Endothelial cell of umbilical vein (primary cell): ENCODE measurements around the gene UPK3A. TPM values are rescaled to one million over a fixed set of nuclear protein-coding genes. Genes with fewer than 3 reads are reported as not detected.

Source experiments
- BruUV-seq: library from RNA; stranded (reverse); fragments of 400-500 nt; replicated peaks from 2 replicates; lab custom pipeline; 2021; lab: Mats Ljungman, UMichigan
- CTCF ChIA-PET: fragments of 300-600, 350-600 bp; sonication (Branson Sonifier 250); formaldehyde crosslinking; loops from one replicate; lab custom pipeline; 2021; ENCODE audit warnings: antibody characterized with exemption, inconsistent platforms; lab: Charles Lee
- POLR2A ChIA-PET: fragments of 300-600, 350-600 bp; sonication (Branson Sonifier 250); formaldehyde crosslinking; loops from one replicate; lab custom pipeline; 2021; ENCODE audit warnings: antibody characterized with exemption, inconsistent platforms; lab: Charles Lee
- DNase-seq: peaks from one replicate; pipeline ENCODE4 v3.0.0-alpha.2; 2011; ENCODE audit warnings: low read depth, low spot score
- FAIRE-seq: peaks from 2 replicates; lab custom pipeline; 2011; peaks lifted over from hg19 to GRCh38; lab: Jason Lieb, UNC
- H2AFZ ChIP-seq: 2 replicates; pipeline ENCODE4 v1.6.0; 2012; ENCODE audit warnings: low read depth, low read length, control low read depth, inconsistent platforms
- H3K27ac ChIP-seq: 2 replicates; pipeline ENCODE4 v1.5.1; 2011; ENCODE audit warnings: low read depth, mild to moderate bottlenecking, control low read depth, low read length, moderate library complexity; ENCODE audit not compliant: insufficient read depth
- H3K27me3 ChIP-seq, 2 experiments: 2 replicates each; pipeline versions ENCODE4 v1.6.0 to v1.6.1; 2011; ENCODE audit warnings: low read length in 2 of 2, mixed read lengths in 1 of 2; ENCODE audit not compliant: control insufficient read depth in 2 of 2, insufficient read depth in 2 of 2
- H3K36me3 ChIP-seq, 2 experiments: 2 replicates in 1 of 2; 3 replicates in 1 of 2; pipeline ENCODE4 v1.5.1; 2011; ENCODE audit warnings: low read length in 2 of 2, mild to moderate bottlenecking in 1 of 2, moderate library complexity in 1 of 2; ENCODE audit not compliant: control insufficient read depth in 2 of 2, insufficient read depth in 2 of 2; ENCODE audit errors: extremely low read depth in 1 of 2
- H3K4me1 ChIP-seq: 3 replicates; pipeline ENCODE4 v1.5.1; 2011; ENCODE audit warnings: mild to moderate bottlenecking, low read length; ENCODE audit not compliant: control insufficient read depth, insufficient read depth; ENCODE audit errors: extremely low read depth
- H3K4me2 ChIP-seq: 2 replicates; pipeline ENCODE4 v1.6.1; 2011; ENCODE audit warnings: low read length, control low read depth, mixed read lengths; ENCODE audit not compliant: insufficient read depth
- H3K4me3 ChIP-seq, 3 experiments: fragments of 200-600 bp in 1 of 3; sonication (generic), shearing (Covaris generic) in 1 of 3; replicated peaks in 1 of 3; 2 replicates each; pipeline ENCODE4 v1.5.1; 2011 to 2016; ENCODE audit warnings: control low read depth in 3 of 3, low read length in 3 of 3, mild to moderate bottlenecking in 2 of 3, inconsistent platforms in 1 of 3, low read depth in 1 of 3, moderate library complexity in 1 of 3; ENCODE audit not compliant: insufficient read depth in 1 of 3
- H3K79me2 ChIP-seq: 2 replicates; pipeline ENCODE4 v1.6.0; 2012; ENCODE audit warnings: low read length, inconsistent platforms; ENCODE audit not compliant: control insufficient read depth, insufficient read depth
- H3K9ac ChIP-seq: replicated peaks from 2 replicates; pipeline ENCODE3; 2011; ENCODE audit warnings: low read length, control low read depth; ENCODE audit not compliant: insufficient read depth; ENCODE audit errors: extremely low read depth
- H3K9me1 ChIP-seq: replicated peaks from 3 replicates; pipeline ENCODE4 v1.6.0; 2011; ENCODE audit warnings: mild to moderate bottlenecking, low read length; ENCODE audit not compliant: control insufficient read depth, insufficient read depth; ENCODE audit errors: extremely low read depth
- H3K9me3 ChIP-seq: replicated peaks from 2 replicates; pipeline ENCODE4 v1.5.1; 2012; ENCODE audit warnings: low read length, inconsistent platforms; ENCODE audit not compliant: control insufficient read depth, insufficient read depth
- H4K20me1 ChIP-seq: replicated peaks from 2 replicates; pipeline ENCODE3; 2011; ENCODE audit warnings: mild to moderate bottlenecking, low read length; ENCODE audit not compliant: control insufficient read depth, insufficient read depth; ENCODE audit errors: extremely low read depth
- EZH2 ChIP-seq: IDR thresholded peaks from 2 replicates; pipeline ENCODE4 v1.6.1; 2012; ENCODE audit warnings: borderline replicate concordance, low read depth, mild to moderate bottlenecking, moderate library complexity, low read length, inconsistent platforms; ENCODE audit not compliant: severe bottlenecking
- FOS ChIP-seq: IDR thresholded peaks from 2 replicates; pipeline ENCODE4 v1.6.1; 2011; ENCODE audit warnings: mild to moderate bottlenecking, low read length, moderate library complexity, borderline replicate concordance; ENCODE audit not compliant: insufficient read depth
- GATA2 ChIP-seq: IDR thresholded peaks from 2 replicates; pipeline ENCODE4 v1.7.0; 2011; ENCODE audit warnings: low read depth, mild to moderate bottlenecking, moderate library complexity, mixed read lengths, low read length; ENCODE audit not compliant: insufficient read length, insufficient read depth
- JUN ChIP-seq: IDR thresholded peaks from 2 replicates; pipeline ENCODE4 v1.6.1; 2011; ENCODE audit warnings: borderline replicate concordance, low read depth; ENCODE audit not compliant: insufficient read length, insufficient read depth
- POLR2A ChIP-seq: IDR thresholded peaks from 2 replicates; pipeline ENCODE4 v1.6.1; 2012; ENCODE audit warnings: low read depth, mild to moderate bottlenecking, control low read depth, low read length
- POLR2AphosphoS5 ChIP-seq: IDR thresholded peaks from 2 replicates; pipeline ENCODE4 v1.6.1; 2012; ENCODE audit warnings: low read depth, mild to moderate bottlenecking, control low read depth, low read length, moderate library complexity; ENCODE audit not compliant: insufficient read depth
- dilution Hi-C: fragments of 300-500 bp; cut with MboI; formaldehyde crosslinking; loops from one replicate; pipeline ENCODE4 v1.15.0; 2019; ENCODE audit warnings: low sequenced_read_pairs; ENCODE audit not compliant: extremely low pct_ligation_motif_present
- intact Hi-C: fragments of 100-400 bp; cut with micrococcal nuclease; formaldehyde crosslinking; loops from one replicate; pipeline ENCODE4 v1.10.0; 2022
- polyA plus RNA-seq, 4 experiments: library from polyadenylated mRNA; depleted of rRNA in 3 of 4; stranded (reverse) in 3 of 4; unstranded in 1 of 4; fragments of >200 nt; gene quantifications; 2 replicates each; pipeline versions ENCODE4 v1.2.1 to v1.2.3, GENCODE V29; 2011 to 2012; ENCODE audit warnings: missing spikeins in 1 of 4
- total RNA-seq: library from RNA; stranded (reverse); gene quantifications from 2 replicates; pipeline ENCODE4 v1.2.3, GENCODE V29; 2021
- TF ChIP-seq, protein P1 (sequence below): IDR thresholded peaks from 2 replicates; pipeline ENCODE4 v1.6.1; 2011; ENCODE audit not compliant: insufficient read depth, insufficient read length
- TF ChIP-seq, protein P2 (sequence below), 2 donors: IDR thresholded peaks; 1 replicate in 1 of 2; 2 replicates in 1 of 2; pipeline ENCODE4 v1.5.1; 2011; ENCODE audit warnings: low read length in 2 of 2, mild to moderate bottlenecking in 2 of 2, moderate library complexity in 2 of 2, control low read depth in 1 of 2, inconsistent platforms in 1 of 2, low read depth in 1 of 2; ENCODE audit not compliant: insufficient read depth in 1 of 2; ENCODE audit errors: extremely low read depth in 1 of 2

UPK3A gene
- total and polyA plus RNA-seq, 2 donors (not counting 3 experiments of a cell fraction or from before 2014, with no cell fraction given) = not detected

DNA sequence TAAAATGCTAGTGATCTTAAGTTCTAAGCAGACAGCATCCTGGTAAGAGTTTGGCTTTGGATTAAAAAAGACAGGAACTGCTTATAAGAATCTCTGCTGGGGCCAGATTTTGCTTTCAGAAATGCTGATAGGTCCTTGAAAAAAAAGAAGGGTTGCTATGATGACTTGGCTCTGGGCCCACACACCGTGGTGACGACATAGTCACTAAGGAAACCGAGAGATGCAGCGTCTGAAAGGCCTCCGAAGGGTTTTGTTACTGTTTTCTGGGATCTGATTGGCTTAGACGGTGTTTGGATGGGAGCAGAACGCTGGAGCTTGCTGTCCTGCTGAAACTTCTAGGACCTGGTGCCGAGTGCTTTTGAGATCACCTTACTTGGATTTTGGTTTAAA is 33.4 kb downstream of the UPK3A start:
- Histone ChIP-seq H3K27me3 (no peaks in the 10 kb centered on the region), H3K9ac (peak overlapping the region; percentile 96), H4K20me1 (no peaks in the 10 kb centered on the region), H3K27ac (peak overlapping the region; percentile 99), H3K4me3 (peak overlapping the region in 1 of 3 experiments; percentile 44), H3K9me3 (no peaks in the 10 kb centered on the region), H2AFZ (peak overlapping the region; percentile 40), H3K4me2 (peak overlapping the region; percentile 80), H3K79me2 (peaks cover 56% of the 10 kb centered on the region), H3K36me3 (peaks cover 4 to 8% of the 10 kb centered on the region in 2 experiments), H3K9me1 (no peaks in the 10 kb centered on the region), H3K4me1 (peaks cover 33% of the 10 kb centered on the region)
- TF ChIP-seq, protein P1, sequence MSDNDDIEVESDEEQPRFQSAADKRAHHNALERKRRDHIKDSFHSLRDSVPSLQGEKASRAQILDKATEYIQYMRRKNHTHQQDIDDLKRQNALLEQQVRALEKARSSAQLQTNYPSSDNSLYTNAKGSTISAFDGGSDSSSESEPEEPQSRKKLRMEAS = no peak
- TF ChIP-seq GATA2 = no peak
- TF ChIP-seq POLR2AphosphoS5 = no peak
- TF ChIP-seq FOS = no peak
- no peak for TF ChIP-seq POLR2A
- no peak for TF ChIP-seq JUN
- TF ChIP-seq, protein P2, sequence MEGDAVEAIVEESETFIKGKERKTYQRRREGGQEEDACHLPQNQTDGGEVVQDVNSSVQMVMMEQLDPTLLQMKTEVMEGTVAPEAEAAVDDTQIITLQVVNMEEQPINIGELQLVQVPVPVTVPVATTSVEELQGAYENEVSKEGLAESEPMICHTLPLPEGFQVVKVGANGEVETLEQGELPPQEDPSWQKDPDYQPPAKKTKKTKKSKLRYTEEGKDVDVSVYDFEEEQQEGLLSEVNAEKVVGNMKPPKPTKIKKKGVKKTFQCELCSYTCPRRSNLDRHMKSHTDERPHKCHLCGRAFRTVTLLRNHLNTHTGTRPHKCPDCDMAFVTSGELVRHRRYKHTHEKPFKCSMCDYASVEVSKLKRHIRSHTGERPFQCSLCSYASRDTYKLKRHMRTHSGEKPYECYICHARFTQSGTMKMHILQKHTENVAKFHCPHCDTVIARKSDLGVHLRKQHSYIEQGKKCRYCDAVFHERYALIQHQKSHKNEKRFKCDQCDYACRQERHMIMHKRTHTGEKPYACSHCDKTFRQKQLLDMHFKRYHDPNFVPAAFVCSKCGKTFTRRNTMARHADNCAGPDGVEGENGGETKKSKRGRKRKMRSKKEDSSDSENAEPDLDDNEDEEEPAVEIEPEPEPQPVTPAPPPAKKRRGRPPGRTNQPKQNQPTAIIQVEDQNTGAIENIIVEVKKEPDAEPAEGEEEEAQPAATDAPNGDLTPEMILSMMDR (IDR thresholded peaks at IDR 0.05; ENCODE audit: extremely low read depth in 1 of 2, insufficient read depth in 1 of 2, low read depth in 1 of 2, low read length in 2 of 2) = no peak
- TF ChIP-seq EZH2 = no peak
- FAIRE-seq = peak; percentile 96
- DNase-seq = peak; percentile 97
- BruUV-seq = no TSS peak
- ChIA-PET POLR2A (interaction anchor here (0.7 to 1.4 kb wide), 2 partner anchors 10 to 17 kb away, joined by 3 to 4 read pairs; no protein-coding TSS in a partner anchor), CTCF (interaction anchor here (0.7 to 2.6 kb wide), 19 partner anchors 8 to 235 kb away, joined by 3 to 22 read pairs (median 4); partner anchors contain the start of genes RIBC2 and SMC1B)
- dilution Hi-C loops = no loop called here
- intact Hi-C loops = loop anchor here (1.0 to 10.0 kb wide), 6 partner anchors 9 to 1293 kb away; partner anchors contain the start of genes FAM118A, PARVB, RIBC2 and SMC1B
